HG02678 (cell line): ENCODE data around the gene C12orf57.

Source experiments
- ATAC-seq: cut with Tn5 transposase; IDR thresholded peaks from one replicate; pipeline ENCODE4 v1.9.1; 2021; ENCODE audit warnings: mild to moderate bottlenecking, moderate library complexity; ENCODE audit not compliant: unreplicated experiment

C12orf57 gene

GRCh38 chr12:6952121-6952862, 8.5 kb downstream of the C12orf57 start:
- no peak for ATAC-seq

- ATAC-seq, result no peak
These were observed 9.1 kb downstream of the C12orf57 start for GRCh38 chr12:6952863-6953441.

- peak; percentile 50 for ATAC-seq
These were observed 9.9 kb downstream of the C12orf57 start for GRCh38 chr12:6953442-6954315.

GRCh38 chr12:6954316-6955107, 10.7 kb downstream of the C12orf57 start:
- ATAC-seq, result no peak

- no peak for ATAC-seq
These were observed 11.5 kb downstream of the C12orf57 start for GRCh38 chr12:6955108-6956020.

- ATAC-seq, result no peak
These were observed 12.4 kb downstream of the C12orf57 start for GRCh38 chr12:6956021-6956727.

GRCh38 chr12:6957151-6957701, 13.4 kb downstream of the C12orf57 start:
- ATAC-seq, result no peak

GRCh38 chr12:6957741-6958608, 14.2 kb downstream of the C12orf57 start:
- no peak for ATAC-seq

GRCh38 chr12:6958609-6959057, 14.8 kb downstream of the C12orf57 start:
- ATAC-seq, result no peak

- ATAC-seq, result peak; percentile 61
These were observed 15.4 kb downstream of the C12orf57 start for GRCh38 chr12:6959058-6959804.

- no peak for ATAC-seq
These were observed 16.2 kb downstream of the C12orf57 start for GRCh38 chr12:6959805-6960592.

GRCh38 chr12:6960593-6961277, 16.9 kb downstream of the C12orf57 start:
- no peak for ATAC-seq

- ATAC-seq, result no peak
These were observed 17.5 kb downstream of the C12orf57 start for GRCh38 chr12:6961278-6961694.

- ATAC-seq, result no peak
These were observed 18.0 kb downstream of the C12orf57 start for GRCh38 chr12:6961695-6962284.

- no peak for ATAC-seq
These were observed 18.6 kb downstream of the C12orf57 start for GRCh38 chr12:6962285-6963015.
